ENCODE results near the gene ALDH3A1. TPM values are rescaled to one million over a fixed set of nuclear protein-coding genes. Genes with fewer than 3 reads are reported as not detected.
A peak's percentile ranks its signal among the peaks of the same experiment; 100 is the strongest.

The ALDH3A1 gene
- total RNA-seq, 1 experiment from 2014 or later: 0.35 TPM

- H3K4me1 Mint-ChIP-seq: no peaks in the 10 kb centered on the region
- peak; percentile 51; the same call in 1 of the 2 replicates for TF ChIP-seq GABPB1 (CRISPR knock-in tag; IDR thresholded peaks at IDR 0.05)
- TF ChIP-seq, protein P1, sequence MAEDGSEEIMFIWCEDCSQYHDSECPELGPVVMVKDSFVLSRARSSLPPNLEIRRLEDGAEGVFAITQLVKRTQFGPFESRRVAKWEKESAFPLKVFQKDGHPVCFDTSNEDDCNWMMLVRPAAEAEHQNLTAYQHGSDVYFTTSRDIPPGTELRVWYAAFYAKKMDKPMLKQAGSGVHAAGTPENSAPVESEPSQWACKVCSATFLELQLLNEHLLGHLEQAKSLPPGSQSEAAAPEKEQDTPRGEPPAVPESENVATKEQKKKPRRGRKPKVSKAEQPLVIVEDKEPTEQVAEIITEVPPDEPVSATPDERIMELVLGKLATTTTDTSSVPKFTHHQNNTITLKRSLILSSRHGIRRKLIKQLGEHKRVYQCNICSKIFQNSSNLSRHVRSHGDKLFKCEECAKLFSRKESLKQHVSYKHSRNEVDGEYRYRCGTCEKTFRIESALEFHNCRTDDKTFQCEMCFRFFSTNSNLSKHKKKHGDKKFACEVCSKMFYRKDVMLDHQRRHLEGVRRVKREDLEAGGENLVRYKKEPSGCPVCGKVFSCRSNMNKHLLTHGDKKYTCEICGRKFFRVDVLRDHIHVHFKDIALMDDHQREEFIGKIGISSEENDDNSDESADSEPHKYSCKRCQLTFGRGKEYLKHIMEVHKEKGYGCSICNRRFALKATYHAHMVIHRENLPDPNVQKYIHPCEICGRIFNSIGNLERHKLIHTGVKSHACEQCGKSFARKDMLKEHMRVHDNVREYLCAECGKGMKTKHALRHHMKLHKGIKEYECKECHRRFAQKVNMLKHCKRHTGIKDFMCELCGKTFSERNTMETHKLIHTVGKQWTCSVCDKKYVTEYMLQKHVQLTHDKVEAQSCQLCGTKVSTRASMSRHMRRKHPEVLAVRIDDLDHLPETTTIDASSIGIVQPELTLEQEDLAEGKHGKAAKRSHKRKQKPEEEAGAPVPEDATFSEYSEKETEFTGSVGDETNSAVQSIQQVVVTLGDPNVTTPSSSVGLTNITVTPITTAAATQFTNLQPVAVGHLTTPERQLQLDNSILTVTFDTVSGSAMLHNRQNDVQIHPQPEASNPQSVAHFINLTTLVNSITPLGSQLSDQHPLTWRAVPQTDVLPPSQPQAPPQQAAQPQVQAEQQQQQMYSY (CRISPR knock-in tag; IDR thresholded peaks at IDR 0.05): no peak
- ChIA-PET CTCF (interaction anchor here (1.0 to 2.0 kb wide), 3 partner anchors 24 to 358 kb away, joined by 3 to 9 read pairs (median 6); partner anchors contain the start of gene B9D1), POLR2A (no interaction called here)
- H3K27ac Mint-ChIP-seq: no peak overlapping the region
- no peak overlapping the region for H3K4me3 Mint-ChIP-seq
- DNase-seq (ENCODE audit: low spot score): no peak
- H3K9me3 Mint-ChIP-seq: peaks cover 4% of the 10 kb centered on the region
- no peaks in the 10 kb centered on the region; the same call in 1 of the 2 replicates for H3K36me3 Mint-ChIP-seq
- no peaks in the 10 kb centered on the region; the same call in 1 of the 2 replicates for H3K27me3 Mint-ChIP-seq (ENCODE audit: low read depth)
- ATAC-seq: no peak
These were observed 27.3 kb downstream of the ALDH3A1 start for GRCh38 chr17:19720631-19721426.

GRCh38 chr17:19720210-19720475 lies 28.0 kb downstream of the ALDH3A1 start:
- CTCF ChIA-PET: interaction anchor here (2.0 kb wide), 1 partner anchor 42 kb away, joined by 9 read pairs; no protein-coding TSS in a partner anchor
- H3K27ac Mint-ChIP-seq: no peak overlapping the region

More at GRCh38 chr17:19720210-19720475, 28.0 kb downstream of the ALDH3A1 start:
- Mint-ChIP-seq H3K36me3 (no peaks in the 10 kb centered on the region; the same call in 1 of the 2 replicates), H3K4me3 (no peak overlapping the region), H3K4me1 (no peaks in the 10 kb centered on the region), H3K27me3 (ENCODE audit: low read depth) (no peaks in the 10 kb centered on the region; the same call in 1 of the 2 replicates), H3K9me3 (no peaks in the 10 kb centered on the region)
- ATAC-seq (no peak), DNase-seq (ENCODE audit: low spot score) (no peak)
- POLR2A ChIA-PET: no interaction called here
- TF ChIP-seq NR1H2 (CRISPR knock-in tag; IDR thresholded peaks at IDR 0.05): no peak
- TF ChIP-seq GABPB1 (CRISPR knock-in tag; IDR thresholded peaks at IDR 0.05): no peak
- TF ChIP-seq CTCF (IDR thresholded peaks at IDR 0.05): no peak
- TF ChIP-seq, protein P2, sequence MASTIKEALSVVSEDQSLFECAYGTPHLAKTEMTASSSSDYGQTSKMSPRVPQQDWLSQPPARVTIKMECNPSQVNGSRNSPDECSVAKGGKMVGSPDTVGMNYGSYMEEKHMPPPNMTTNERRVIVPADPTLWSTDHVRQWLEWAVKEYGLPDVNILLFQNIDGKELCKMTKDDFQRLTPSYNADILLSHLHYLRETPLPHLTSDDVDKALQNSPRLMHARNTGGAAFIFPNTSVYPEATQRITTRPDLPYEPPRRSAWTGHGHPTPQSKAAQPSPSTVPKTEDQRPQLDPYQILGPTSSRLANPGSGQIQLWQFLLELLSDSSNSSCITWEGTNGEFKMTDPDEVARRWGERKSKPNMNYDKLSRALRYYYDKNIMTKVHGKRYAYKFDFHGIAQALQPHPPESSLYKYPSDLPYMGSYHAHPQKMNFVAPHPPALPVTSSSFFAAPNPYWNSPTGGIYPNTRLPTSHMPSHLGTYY (CRISPR knock-in tag; IDR thresholded peaks at IDR 0.05): no peak
- TF ChIP-seq, protein P3, sequence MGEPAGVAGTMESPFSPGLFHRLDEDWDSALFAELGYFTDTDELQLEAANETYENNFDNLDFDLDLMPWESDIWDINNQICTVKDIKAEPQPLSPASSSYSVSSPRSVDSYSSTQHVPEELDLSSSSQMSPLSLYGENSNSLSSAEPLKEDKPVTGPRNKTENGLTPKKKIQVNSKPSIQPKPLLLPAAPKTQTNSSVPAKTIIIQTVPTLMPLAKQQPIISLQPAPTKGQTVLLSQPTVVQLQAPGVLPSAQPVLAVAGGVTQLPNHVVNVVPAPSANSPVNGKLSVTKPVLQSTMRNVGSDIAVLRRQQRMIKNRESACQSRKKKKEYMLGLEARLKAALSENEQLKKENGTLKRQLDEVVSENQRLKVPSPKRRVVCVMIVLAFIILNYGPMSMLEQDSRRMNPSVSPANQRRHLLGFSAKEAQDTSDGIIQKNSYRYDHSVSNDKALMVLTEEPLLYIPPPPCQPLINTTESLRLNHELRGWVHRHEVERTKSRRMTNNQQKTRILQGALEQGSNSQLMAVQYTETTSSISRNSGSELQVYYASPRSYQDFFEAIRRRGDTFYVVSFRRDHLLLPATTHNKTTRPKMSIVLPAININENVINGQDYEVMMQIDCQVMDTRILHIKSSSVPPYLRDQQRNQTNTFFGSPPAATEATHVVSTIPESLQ (CRISPR knock-in tag; IDR thresholded peaks at IDR 0.05): no peak
- no peak for TF ChIP-seq NFATC4 (CRISPR knock-in tag; IDR thresholded peaks at IDR 0.05)
- TF ChIP-seq ZMAT4 (CRISPR knock-in tag; IDR thresholded peaks at IDR 0.05): no peak
- no peak for TF ChIP-seq EMX1 (CRISPR knock-in tag; IDR thresholded peaks at IDR 0.05)
- no peak for TF ChIP-seq RELA (CRISPR knock-in tag; IDR thresholded peaks at IDR 0.05; ENCODE audit: borderline replicate concordance)
- no peak for TF ChIP-seq ZSCAN18 (CRISPR knock-in tag; IDR thresholded peaks at IDR 0.05)
- no peak for TF ChIP-seq ZNF281 (CRISPR knock-in tag; IDR thresholded peaks at IDR 0.05)
- TF ChIP-seq KAT7 (CRISPR knock-in tag; IDR thresholded peaks at IDR 0.05; ENCODE audit: borderline replicate concordance): no peak
- no peak for TF ChIP-seq ZNF219 (CRISPR knock-in tag; IDR thresholded peaks at IDR 0.05; ENCODE audit: borderline replicate concordance)
- TF ChIP-seq, protein P4, sequence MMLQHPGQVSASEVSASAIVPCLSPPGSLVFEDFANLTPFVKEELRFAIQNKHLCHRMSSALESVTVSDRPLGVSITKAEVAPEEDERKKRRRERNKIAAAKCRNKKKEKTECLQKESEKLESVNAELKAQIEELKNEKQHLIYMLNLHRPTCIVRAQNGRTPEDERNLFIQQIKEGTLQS (CRISPR knock-in tag; conservative IDR thresholded peaks at IDR 0.05): no peak
